Measurements from ENCODE around the gene LRCH4.
A peak's percentile ranks its signal among the peaks of the same experiment; 100 is the strongest.
"Not testable (repeated sequence)": the region's sequence is repeated elsewhere in the genome, so short reads cannot be mapped to it uniquely, and the experiment has no call there.

Gene LRCH4

DNA sequence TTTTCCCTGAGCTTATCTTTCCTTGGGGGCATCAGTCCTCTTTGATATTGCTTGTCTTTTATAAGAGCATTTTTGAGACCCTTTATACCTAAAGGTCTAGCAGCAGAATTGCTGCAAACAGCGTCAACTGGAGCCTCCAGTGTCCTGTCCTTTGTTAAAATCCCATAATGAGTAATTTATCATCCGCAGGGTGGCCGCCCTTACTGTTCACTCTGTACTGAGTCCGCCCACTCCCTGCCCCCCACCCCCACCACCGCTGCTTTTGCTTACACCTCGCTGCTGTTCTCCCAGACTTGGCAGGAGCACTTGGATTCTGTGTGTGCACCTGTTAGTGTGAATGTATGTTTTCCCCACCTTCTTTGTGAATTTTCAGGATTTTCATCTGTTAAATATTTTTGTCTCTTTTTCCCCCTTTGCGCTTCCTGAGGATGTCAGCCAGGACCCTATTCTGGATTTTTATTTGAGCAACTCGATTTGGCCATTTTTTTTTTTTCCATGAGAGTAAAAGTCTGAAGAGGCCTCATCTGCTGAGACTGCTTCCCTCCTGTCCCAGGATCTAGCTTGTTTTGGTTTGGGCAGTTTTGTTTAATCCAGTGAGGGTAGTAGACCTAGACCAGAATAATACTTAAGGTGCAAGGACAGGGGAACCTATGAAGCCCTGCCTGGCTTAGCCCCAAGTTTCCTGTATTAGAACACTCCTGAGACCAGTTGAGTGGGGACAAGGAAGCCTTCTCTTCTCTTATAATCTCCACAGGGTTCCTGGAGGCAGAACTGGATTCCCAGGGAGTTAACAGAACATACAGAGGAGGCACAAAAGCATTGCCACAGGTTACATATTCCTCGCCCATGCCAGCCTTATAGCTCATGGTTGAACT lies 38.8 kb downstream of the LRCH4 start:
- TF ChIP-seq, protein P1, sequence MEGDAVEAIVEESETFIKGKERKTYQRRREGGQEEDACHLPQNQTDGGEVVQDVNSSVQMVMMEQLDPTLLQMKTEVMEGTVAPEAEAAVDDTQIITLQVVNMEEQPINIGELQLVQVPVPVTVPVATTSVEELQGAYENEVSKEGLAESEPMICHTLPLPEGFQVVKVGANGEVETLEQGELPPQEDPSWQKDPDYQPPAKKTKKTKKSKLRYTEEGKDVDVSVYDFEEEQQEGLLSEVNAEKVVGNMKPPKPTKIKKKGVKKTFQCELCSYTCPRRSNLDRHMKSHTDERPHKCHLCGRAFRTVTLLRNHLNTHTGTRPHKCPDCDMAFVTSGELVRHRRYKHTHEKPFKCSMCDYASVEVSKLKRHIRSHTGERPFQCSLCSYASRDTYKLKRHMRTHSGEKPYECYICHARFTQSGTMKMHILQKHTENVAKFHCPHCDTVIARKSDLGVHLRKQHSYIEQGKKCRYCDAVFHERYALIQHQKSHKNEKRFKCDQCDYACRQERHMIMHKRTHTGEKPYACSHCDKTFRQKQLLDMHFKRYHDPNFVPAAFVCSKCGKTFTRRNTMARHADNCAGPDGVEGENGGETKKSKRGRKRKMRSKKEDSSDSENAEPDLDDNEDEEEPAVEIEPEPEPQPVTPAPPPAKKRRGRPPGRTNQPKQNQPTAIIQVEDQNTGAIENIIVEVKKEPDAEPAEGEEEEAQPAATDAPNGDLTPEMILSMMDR (conservative IDR thresholded peaks at IDR 0.05; ENCODE audit: low read depth, low read length) = no peak
- DNase-seq (ENCODE audit: low read depth) = no peak
- no peak overlapping the region for H3K4me3 ChIP-seq (ENCODE audit: low read depth, low read length)

- TF ChIP-seq, protein P1 (conservative IDR thresholded peaks at IDR 0.05; ENCODE audit: low read depth, low read length) = no peak
- no peak overlapping the region for H3K4me3 ChIP-seq (ENCODE audit: low read depth, low read length)
- peak; percentile 33 for DNase-seq (ENCODE audit: low read depth)
These were observed 39.6 kb downstream of the LRCH4 start for GRCh38 chr7:100546129-100546925.

DNA sequence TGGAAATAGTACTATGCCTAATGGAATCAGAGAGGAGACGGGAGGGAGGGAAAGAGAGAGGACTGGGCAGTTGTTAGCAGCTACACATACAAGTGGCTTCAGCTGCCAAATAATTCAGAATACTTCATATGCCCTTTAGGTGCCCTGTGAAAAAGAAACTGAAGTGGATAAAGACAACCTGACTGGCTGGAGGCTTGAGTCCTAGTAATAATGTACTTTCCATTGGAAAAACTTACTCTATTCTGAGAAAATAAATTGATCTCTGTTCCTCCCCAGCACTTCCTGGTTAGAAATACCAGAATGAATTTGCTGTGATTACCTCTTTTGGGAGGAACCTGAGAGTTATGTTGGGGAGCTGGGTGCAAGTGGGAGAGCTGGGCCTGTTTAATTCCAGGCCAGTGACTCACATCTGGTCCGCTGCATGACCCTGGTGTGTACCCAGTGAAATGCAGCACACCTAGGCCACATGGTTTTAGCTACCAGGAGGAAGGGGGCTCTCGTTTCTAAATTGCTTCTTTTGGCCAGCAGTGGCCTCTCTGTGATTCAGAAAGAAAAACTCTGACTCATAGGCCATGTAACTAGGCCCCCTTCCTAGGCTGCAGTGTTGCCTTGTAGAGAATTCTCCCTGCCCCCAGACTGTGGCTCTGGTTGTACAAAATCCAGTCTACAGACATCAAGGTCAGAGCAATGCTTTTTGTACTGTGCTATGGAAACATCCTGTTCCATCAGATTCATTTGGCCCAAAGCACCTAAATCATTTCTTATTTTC lies 40.4 kb downstream of the LRCH4 start:
- TF ChIP-seq, protein P1 (conservative IDR thresholded peaks at IDR 0.05; ENCODE audit: low read depth, low read length) = peak; percentile 39
- H3K4me3 ChIP-seq (ENCODE audit: low read depth, low read length) = no peak overlapping the region

GRCh38 chr7:100544967-100545359 lies 41.0 kb downstream of the LRCH4 start:
- DNase-seq (ENCODE audit: low read depth) = peak; percentile 35
- H3K4me3 ChIP-seq (ENCODE audit: low read depth, low read length) = no peak overlapping the region
- TF ChIP-seq, protein P1 (conservative IDR thresholded peaks at IDR 0.05; ENCODE audit: low read depth, low read length) = no peak

More for the DNA sequence above, 40.4 kb downstream of the LRCH4 start:
- peak; percentile 94 for DNase-seq (ENCODE audit: low read depth)

DNA sequence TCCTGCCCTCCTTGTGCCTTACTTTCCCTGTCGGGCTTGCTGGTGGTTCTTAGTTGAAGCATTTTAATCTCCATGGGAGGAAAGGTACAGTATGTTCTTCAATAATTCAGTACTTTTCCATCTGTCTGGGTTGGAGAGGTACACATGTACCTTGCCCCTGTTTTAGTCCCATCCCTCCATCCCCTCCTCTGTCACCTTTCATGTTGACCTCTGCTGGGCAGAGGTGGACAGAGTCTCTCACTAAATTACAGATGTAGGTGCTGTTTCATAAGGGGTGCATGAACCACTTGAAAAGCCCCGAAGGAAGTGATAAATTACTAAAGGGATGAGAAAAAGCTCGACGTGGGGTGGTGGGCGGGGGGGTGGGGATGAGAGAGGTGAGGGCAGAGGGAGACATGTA lies 41.5 kb downstream of the LRCH4 start:
- no peak overlapping the region for H3K4me3 ChIP-seq (ENCODE audit: low read depth, low read length)
- DNase-seq (ENCODE audit: low read depth) = no peak
- TF ChIP-seq, protein P1 (conservative IDR thresholded peaks at IDR 0.05; ENCODE audit: low read depth, low read length) = no peak

GRCh38 chr7:100543586-100543985 lies 42.3 kb downstream of the LRCH4 start:
- DNase-seq (ENCODE audit: low read depth) = no peak
- no peak overlapping the region for H3K4me3 ChIP-seq (ENCODE audit: low read depth, low read length)
- TF ChIP-seq, protein P1 (conservative IDR thresholded peaks at IDR 0.05; ENCODE audit: low read depth, low read length) = no peak

DNA sequence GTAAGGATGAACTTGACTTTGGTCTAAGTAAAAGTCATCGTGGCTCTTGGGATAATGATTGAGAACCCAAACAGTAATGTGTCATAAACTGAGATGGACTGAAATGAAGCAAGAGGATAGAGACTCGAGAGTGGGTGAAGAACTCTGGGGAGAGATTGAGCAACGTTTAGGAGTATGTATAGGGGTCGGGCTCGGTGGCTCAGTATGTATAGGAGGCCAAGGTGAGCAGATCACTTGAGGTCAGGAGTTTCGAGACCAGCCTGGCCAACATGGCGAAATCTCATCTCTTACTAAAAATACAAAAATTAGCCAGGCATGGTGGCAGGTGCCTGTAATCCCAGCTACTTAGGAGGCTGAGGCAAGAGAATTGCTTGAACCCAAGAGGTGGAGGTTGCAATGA lies 44.6 kb downstream of the LRCH4 start:
- H3K4me3 ChIP-seq (ENCODE audit: low read depth, low read length); DNase-seq (ENCODE audit: low read depth): not testable (repeated sequence)

Data from choroid plexus epithelial cell (primary cell).